Esophagus squamous epithelium (tissue), 5 donors: ENCODE results near the gene EPN2. TPM values are rescaled to one million over a fixed set of nuclear protein-coding genes. Genes with fewer than 3 reads are reported as not detected.

Source experiments
- DNase-seq: peaks from one replicate; lab custom pipeline; 2025; lab: John Stamatoyannopoulos, UW
- H3K27ac ChIP-seq, 4 donors: fragments of 200-600 bp; sonication (generic); one replicate each; pipeline ENCODE4 v1.5.1; 2016 to 2019; ENCODE audit warnings: mild to moderate bottlenecking in 1 of 4
- H3K27me3 ChIP-seq, 4 donors: fragments of 200-600 bp; sonication (generic); 1 replicate in 3 of 4; 2 replicates in 1 of 4; pipeline versions ENCODE4 v1.5.1 to v1.6.0; 2017 to 2021; ENCODE audit warnings: antibody characterized with exemption in 1 of 4
- H3K36me3 ChIP-seq, 3 donors: fragments of 200-600 bp; sonication (generic); one replicate each; pipeline ENCODE4 v1.5.1; 2016 to 2019
- H3K4me1 ChIP-seq, 3 donors: fragments of 200-600 bp; sonication (generic); one replicate each; pipeline ENCODE4 v1.5.1; 2017 to 2019
- H3K4me3 ChIP-seq, 4 donors: fragments of 200-600 bp; sonication (generic); 1 replicate in 3 of 4; 2 replicates in 1 of 4; pipeline ENCODE4 v1.5.1; 2016 to 2019; ENCODE audit warnings: mild to moderate bottlenecking in 2 of 4, moderate library complexity in 1 of 4
- H3K9me3 ChIP-seq, 3 donors: fragments of 200-600 bp; sonication (generic); one replicate each; pipeline ENCODE4 v1.5.1; 2016 to 2019
- POLR2A ChIP-seq, 4 donors: fragments of 450-650 bp; IDR thresholded peaks; one replicate each; pipeline ENCODE4 v1.6.1; 2017; ENCODE audit warnings: antibody characterized with exemption in 4 of 4, mild to moderate bottlenecking in 4 of 4, moderate library complexity in 3 of 4
- WGBS, 2 donors: methylation state at CpG; one replicate each; pipeline ENCODE4 v1.1.5; 2018; 5-methylcytosine and 5-hydroxymethylcytosine counted together
- intact Hi-C: fragments of 100-400 bp; cut with DNase I; formaldehyde crosslinking; loops from one replicate; pipeline ENCODE4 v1.15.0; 2022
- total RNA-seq, 4 donors: library from RNA; depleted of rRNA; stranded (reverse); fragments of >200 nt; gene quantifications; one replicate each; pipeline ENCODE4 v1.1.0, GENCODE V29; 2016
- TF ChIP-seq, protein P1 (sequence below), 6 experiments: fragments of 450-650 bp in 4 of 6; fragments of 200-600 bp in 2 of 6; sonication (generic) in 2 of 6; IDR thresholded peaks; one replicate each; pipeline ENCODE4 v1.5.1; 2016 to 2019; ENCODE audit warnings: antibody characterized with exemption in 6 of 6, mild to moderate bottlenecking in 4 of 6, moderate library complexity in 4 of 6
- donor health status: DM: yes; HTN: yes; CAD: no.

EPN2 gene
- total RNA-seq, 4 donors from 2014 or later = 24.2 to 61.4 (median 56.1) TPM

DNA sequence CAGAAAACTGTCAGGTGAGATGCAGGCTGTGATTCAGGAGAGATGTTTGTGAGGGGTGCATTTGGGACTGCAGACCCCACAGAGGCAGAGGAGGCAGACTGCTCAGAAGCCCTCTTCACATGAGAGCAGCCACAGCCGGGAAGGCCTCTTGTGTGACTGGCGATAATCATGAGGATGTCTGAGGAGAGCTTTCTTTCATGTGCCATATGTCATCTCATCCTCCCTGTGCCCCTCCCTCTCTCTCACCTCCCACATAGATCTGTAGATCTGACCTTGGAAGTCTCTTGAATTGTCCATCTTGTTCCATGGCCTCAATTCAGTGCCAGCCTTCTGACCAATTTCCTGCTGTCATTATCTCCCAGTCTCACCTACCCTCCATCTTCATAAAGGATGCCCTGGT lies 50.5 kb downstream of the EPN2 start:
- H3K36me3 ChIP-seq = peaks cover 0 to 62% (median 0%) of the 10 kb centered on the region in 3 donors
- no peaks in the 10 kb centered on the region for H3K9me3 ChIP-seq
- DNase-seq = no peak
- peaks cover 30 to 86% (median 44%) of the 10 kb centered on the region in 3 donors for H3K4me1 ChIP-seq
- WGBS, 2 donors = 77 to 83% methylated on average over 2 of the region's 2 CpGs
- intact Hi-C loops = no loop called here
- no peak overlapping the region for H3K4me3 ChIP-seq
- TF ChIP-seq, protein P1, sequence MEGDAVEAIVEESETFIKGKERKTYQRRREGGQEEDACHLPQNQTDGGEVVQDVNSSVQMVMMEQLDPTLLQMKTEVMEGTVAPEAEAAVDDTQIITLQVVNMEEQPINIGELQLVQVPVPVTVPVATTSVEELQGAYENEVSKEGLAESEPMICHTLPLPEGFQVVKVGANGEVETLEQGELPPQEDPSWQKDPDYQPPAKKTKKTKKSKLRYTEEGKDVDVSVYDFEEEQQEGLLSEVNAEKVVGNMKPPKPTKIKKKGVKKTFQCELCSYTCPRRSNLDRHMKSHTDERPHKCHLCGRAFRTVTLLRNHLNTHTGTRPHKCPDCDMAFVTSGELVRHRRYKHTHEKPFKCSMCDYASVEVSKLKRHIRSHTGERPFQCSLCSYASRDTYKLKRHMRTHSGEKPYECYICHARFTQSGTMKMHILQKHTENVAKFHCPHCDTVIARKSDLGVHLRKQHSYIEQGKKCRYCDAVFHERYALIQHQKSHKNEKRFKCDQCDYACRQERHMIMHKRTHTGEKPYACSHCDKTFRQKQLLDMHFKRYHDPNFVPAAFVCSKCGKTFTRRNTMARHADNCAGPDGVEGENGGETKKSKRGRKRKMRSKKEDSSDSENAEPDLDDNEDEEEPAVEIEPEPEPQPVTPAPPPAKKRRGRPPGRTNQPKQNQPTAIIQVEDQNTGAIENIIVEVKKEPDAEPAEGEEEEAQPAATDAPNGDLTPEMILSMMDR (IDR thresholded peaks at IDR 0.05) = no peak
- no peak for TF ChIP-seq POLR2A (IDR thresholded peaks at IDR 0.05)
- H3K27me3 ChIP-seq = no peaks in the 10 kb centered on the region
- peak overlapping the region in 1 of 4 donors; percentile 58 for H3K27ac ChIP-seq

DNA sequence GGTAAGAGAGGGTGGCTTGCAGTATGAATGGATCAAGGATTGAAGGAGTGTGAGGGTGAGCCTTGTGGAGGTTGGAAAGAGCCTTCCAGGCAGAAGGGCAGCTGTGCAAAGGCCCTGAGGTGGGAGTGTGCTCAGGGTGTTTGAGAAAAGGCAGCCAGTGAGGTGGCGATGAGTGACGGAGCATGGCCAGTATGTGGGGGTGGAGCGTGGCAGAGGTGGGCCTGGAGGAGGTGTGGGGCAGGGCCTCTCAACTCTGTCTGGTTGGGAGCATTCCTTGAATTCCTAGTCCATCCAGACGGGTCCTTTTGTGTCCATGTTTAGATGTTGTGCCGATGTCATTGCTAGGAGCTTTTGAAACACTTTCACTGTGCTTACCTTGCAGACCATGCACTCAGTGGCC lies 51.3 kb downstream of the EPN2 start:
- H3K4me1 ChIP-seq = peaks cover 29 to 86% (median 44%) of the 10 kb centered on the region in 3 donors
- H3K27me3 ChIP-seq = no peaks in the 10 kb centered on the region
- intact Hi-C loops = no loop called here
- H3K27ac ChIP-seq = no peak overlapping the region
- 82 to 84% methylated on average over 5 of the region's 5 CpGs for WGBS, 2 donors
- TF ChIP-seq POLR2A (IDR thresholded peaks at IDR 0.05) = no peak
- TF ChIP-seq, protein P1 (IDR thresholded peaks at IDR 0.05) = no peak
- H3K4me3 ChIP-seq = no peak overlapping the region
- no peak for DNase-seq
- H3K9me3 ChIP-seq = no peaks in the 10 kb centered on the region
- peaks cover 0 to 54% (median 0%) of the 10 kb centered on the region in 3 donors for H3K36me3 ChIP-seq

DNA sequence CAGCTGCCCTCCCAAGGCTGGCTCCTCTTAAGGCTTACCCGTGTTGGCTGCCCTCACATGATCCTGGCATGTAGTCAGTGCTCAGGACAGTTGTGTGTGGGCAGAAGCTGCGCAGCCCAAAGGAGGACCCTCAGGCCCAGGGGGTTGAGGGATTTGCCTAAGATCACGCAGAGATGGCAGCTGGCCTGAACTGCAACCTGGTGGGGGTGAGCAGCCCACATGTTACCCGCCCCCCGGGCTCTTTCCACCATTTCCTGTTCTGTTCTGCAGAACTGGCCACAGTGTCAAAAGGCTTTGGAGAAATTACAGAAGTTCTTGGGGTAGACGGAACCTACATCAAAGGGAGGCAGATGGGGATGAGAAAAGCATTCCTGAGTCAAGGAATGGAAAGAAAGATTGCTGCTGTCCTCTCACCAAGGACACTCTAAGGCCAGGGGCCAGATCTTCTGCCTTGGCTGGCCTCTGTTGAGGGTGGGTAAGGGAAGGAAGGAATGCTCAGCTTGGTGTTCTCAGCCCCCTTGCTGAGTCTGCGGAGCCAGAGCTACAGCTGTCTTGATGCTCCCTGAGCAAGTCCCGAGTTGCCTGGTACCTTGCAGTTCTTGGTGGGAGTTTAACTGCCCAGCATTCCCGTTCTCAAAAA lies 53.0 kb downstream of the EPN2 start:
- Histone ChIP-seq H3K9me3 (no peaks in the 10 kb centered on the region), H3K27ac (peak overlapping the region in 3 of 4 donors; percentile 1 to 81 (median 29)), H3K4me3 (no peak overlapping the region), H3K4me1 (peaks cover 15 to 77% (median 29%) of the 10 kb centered on the region in 3 donors), H3K36me3 (peaks cover 0 to 41% (median 0%) of the 10 kb centered on the region in 3 donors), H3K27me3 (no peaks in the 10 kb centered on the region)
- WGBS, 2 donors = 75 to 80% methylated on average over 5 to 6 of the region's 9 CpGs
- DNase-seq = no peak
- intact Hi-C loops = no loop called here
- TF ChIP-seq, protein P1 (IDR thresholded peaks at IDR 0.05) = no peak
- TF ChIP-seq POLR2A (IDR thresholded peaks at IDR 0.05) = no peak

DNA sequence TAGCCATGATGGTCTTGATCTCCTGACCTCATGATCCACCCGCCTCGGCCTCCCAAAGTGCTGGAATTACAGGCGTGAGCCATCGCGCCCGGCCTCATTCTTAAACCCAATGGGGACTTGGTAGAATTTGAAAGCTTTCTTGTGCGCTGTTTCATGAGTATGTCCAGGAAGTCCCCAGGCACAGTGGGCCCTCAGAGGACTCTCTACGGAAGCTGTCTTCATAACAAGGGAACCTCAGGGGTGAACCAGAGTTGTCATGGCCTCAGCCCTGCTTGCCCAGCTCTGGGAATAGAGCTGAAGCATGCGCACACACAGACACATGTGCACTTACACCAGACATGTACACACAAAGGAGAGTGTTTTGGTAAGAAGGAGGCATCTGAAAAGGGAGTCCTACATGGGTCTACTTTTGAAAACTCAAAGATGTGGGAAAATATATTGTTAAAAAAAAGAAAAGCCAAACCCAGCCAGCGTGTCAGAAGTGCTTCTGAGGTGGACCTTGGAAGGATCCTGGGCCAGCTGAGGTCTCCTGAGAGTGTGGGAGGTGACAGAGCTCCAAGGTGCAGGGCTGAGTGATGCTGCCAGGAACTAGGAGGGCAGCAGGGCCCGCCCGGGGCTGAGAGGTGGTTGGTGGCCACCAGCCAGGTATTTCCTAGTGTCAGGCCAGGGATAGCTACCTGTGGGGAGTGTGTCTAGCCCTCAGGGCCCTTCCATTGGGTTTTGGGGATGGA lies 54.6 kb downstream of the EPN2 start:
- H3K4me1 ChIP-seq = peaks cover 9 to 74% (median 22%) of the 10 kb centered on the region in 3 donors
- TF ChIP-seq, protein P1 (IDR thresholded peaks at IDR 0.05) = no peak
- no peak for TF ChIP-seq POLR2A (IDR thresholded peaks at IDR 0.05)
- no peaks in the 10 kb centered on the region for H3K27me3 ChIP-seq
- peaks cover 0 to 30% (median 0%) of the 10 kb centered on the region in 3 donors for H3K36me3 ChIP-seq
- H3K27ac ChIP-seq = peak overlapping the region; percentile 53 to 81 (median 68)
- intact Hi-C loops = no loop called here
- WGBS, 2 donors = 35 to 45% methylated on average over 3 to 4 of the region's 12 CpGs
- DNase-seq = no peak
- no peaks in the 10 kb centered on the region for H3K9me3 ChIP-seq
- H3K4me3 ChIP-seq = no peak overlapping the region

DNA sequence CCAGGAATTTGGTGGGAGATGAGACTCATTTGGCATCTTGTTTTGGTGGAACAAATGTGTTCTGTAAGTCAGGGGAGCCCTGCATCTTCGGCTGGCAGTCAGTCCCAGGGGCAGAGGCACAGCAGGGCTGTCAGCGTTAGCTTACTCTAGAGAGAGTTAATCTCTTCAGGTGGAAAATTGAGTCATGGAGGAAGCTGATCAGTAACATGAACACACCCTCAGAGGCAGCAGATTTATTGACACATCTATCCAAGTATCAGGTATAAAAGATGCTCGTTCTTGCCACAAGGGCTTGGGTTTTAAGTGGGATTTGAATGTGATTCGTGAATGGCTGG lies 55.2 kb downstream of the EPN2 start:
- Histone ChIP-seq H3K4me3 (no peak overlapping the region), H3K9me3 (no peaks in the 10 kb centered on the region), H3K4me1 (peaks cover 9 to 73% (median 18%) of the 10 kb centered on the region in 3 donors), H3K27ac (peak overlapping the region; percentile 53 to 81 (median 68)), H3K27me3 (no peaks in the 10 kb centered on the region), H3K36me3 (peaks cover 0 to 28% (median 0%) of the 10 kb centered on the region in 3 donors)
- DNase-seq = no peak
- WGBS, 2 donors = 40 to 73% methylated on average over 3 to 4 of the region's 4 CpGs
- intact Hi-C loops = no loop called here
- no peak for TF ChIP-seq POLR2A (IDR thresholded peaks at IDR 0.05)
- TF ChIP-seq, protein P1 (IDR thresholded peaks at IDR 0.05) = no peak
